Psoas muscle (tissue), 8 donors: Measurements from ENCODE around the gene RET. TPM values are rescaled to one million over a fixed set of nuclear protein-coding genes. Genes with fewer than 3 reads are reported as not detected.

Source experiments
- ATAC-seq, 4 donors: fragments of 200-7000 bp; cut with Tn5 transposase; one replicate each; pipeline ENCODE4 v1.9.1; 2020; ENCODE audit warnings: moderate library complexity in 3 of 4, mild to moderate bottlenecking in 2 of 4
- DNase-seq, 2 donors: peaks; one replicate each; pipeline ENCODE4 v3.0.0-alpha.2; 2020
- H3K27ac ChIP-seq: fragments of 200-600 bp; one replicate; pipeline ENCODE4 v1.8.0; 2022
- H3K27me3 ChIP-seq, 3 donors: fragments of 200-600 bp in 1 of 3; one replicate each; pipeline versions ENCODE4 v1.6.1 to v1.8.0; 2013 to 2022; ENCODE audit warnings: low read length in 2 of 3, mild to moderate bottlenecking in 2 of 3, moderate library complexity in 1 of 3; ENCODE audit not compliant: insufficient read depth in 3 of 3
- H3K36me3 ChIP-seq, 2 donors: fragments of 200-600 bp in 1 of 2; one replicate each; pipeline versions ENCODE4 v1.6.1 to v1.8.0; 2013 to 2022; ENCODE audit warnings: low read depth in 1 of 2, mild to moderate bottlenecking in 1 of 2, moderate library complexity in 1 of 2; ENCODE audit not compliant: insufficient read depth in 1 of 2
- H3K4me1 ChIP-seq: fragments of 200-600 bp; one replicate; pipeline ENCODE4 v1.8.0; 2022
- H3K4me3 ChIP-seq: fragments of 200-600 bp; one replicate; pipeline ENCODE4 v1.8.0; 2022; ENCODE audit warnings: mild to moderate bottlenecking
- H3K9me3 ChIP-seq: fragments of 200-600 bp; one replicate; pipeline ENCODE4 v1.8.0; 2022
- CTCF ChIP-seq: fragments of 200-600 bp; IDR thresholded peaks from one replicate; pipeline ENCODE4 v1.8.0; 2022; ENCODE audit warnings: antibody characterized with exemption
- WGBS, 3 donors: extraction: QIAGEN DNeasy Blood & Tissue Kit; methylation state at CpG; one replicate each; pipeline versions ENCODE4 v1.1.6 to v1.1.7; 2013; 5-methylcytosine and 5-hydroxymethylcytosine counted together
- intact Hi-C, 2 donors: fragments of 100-400 bp; cut with DNase I; formaldehyde crosslinking; loops; one replicate each; pipeline versions ENCODE4 v1.11.0 to v1.14.2; 2022
- polyA plus RNA-seq, 3 donors: library from polyadenylated mRNA; stranded (reverse); fragments of 200-250 nt; gene quantifications; one replicate each; pipeline ENCODE4 v1.2.3, GENCODE V29; 2013
- total RNA-seq, 4 donors: library from RNA; stranded (reverse); fragmentation: NEBNext Ultra II Directional in 2 of 4; extraction: Animal tissue kit (Norgen Biotek cat#: 25700) in 2 of 4; gene quantifications; one replicate each; pipeline versions ENCODE4 v1.2.1 to v1.2.4, GENCODE V29; 2021 to 2023
- donor health status: healthy with polysubstance abuse.
- donor health status: DM: no; HTN: no; CAD: no; lungs with moderate emphysema.
- donor health status: Bipolar disorder and iron deficiency.
- donor health status: healthy.
- donor health status: DM: yes; HTN: yes; CAD: no.
- donor health status: DM: no; HTN: no; CAD: no.
- donor health status: DM: no; HTN: no; CAD: no.
- donor health status: DM: yes; HTN: yes; CAD: no.

RET gene
- total and polyA plus RNA-seq, 7 donors = 0.35 to 2.6 (median 0.60) TPM

DNA sequence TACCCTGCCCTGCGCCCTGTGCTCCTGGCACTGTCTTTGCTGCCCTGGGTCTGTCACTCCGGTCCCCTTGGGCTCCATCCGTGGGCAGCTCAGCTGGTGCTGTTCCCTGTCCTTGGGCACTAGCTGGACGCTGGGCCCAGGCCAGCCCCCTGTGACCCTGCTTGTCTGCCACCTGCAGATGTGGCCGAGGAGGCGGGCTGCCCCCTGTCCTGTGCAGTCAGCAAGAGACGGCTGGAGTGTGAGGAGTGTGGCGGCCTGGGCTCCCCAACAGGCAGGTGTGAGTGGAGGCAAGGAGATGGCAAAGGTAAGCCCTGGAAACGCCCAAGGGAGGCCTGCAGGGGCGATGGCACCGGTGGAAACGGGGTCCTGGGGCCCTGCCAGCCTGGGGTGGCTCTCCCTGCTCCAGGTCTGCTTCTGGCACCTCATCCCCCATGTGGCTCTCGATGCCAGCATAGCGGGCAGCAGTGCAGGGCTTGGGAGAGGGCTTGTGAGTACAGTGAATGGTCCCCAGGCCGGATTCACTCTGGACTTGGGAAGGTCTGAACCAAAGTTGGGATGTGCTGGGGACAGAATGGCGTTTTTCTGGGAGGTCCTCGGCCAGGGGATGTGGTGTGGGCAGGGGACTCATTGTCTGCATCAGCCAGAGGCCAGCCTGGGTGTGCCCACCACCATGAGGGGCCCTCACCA is 35.2 kb downstream of the RET start:
- no peaks in the 10 kb centered on the region for H3K4me1 ChIP-seq

DNA sequence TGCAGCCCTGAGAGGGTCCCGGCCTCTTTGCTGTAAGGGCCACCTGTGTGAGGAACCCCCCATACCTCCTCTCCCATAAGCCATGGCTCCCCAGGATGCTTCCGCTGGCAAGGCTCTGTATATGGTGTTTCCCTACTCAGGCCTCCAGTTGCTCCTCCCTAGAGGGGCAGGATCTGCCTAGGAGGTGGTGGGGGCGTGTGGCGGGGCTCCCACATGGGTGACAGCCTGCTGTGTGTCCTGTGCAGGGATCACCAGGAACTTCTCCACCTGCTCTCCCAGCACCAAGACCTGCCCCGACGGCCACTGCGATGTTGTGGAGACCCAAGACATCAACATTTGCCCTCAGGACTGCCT is 35.7 kb downstream of the RET start:
- Histone ChIP-seq H3K4me1 (no peaks in the 10 kb centered on the region), H3K4me3 (no peak overlapping the region), H3K27me3 (no peaks in the 10 kb centered on the region), H3K27ac (no peak overlapping the region), H3K9me3 (no peaks in the 10 kb centered on the region), H3K36me3 (no peaks in the 10 kb centered on the region)
- WGBS, 3 donors = 91 to 97% (median 94%) methylated on average over 7 of the region's 7 CpGs
- intact Hi-C loops = no loop called here
- DNase-seq = peak in 1 of 2 donors; percentile 40
- TF ChIP-seq CTCF = no peak
- no peak for ATAC-seq

More for the DNA sequence above, 35.2 kb downstream of the RET start:
- peak in 1 of 2 donors; percentile 30 for DNase-seq
- Histone ChIP-seq H3K27ac (no peak overlapping the region), H3K36me3 (no peaks in the 10 kb centered on the region), H3K9me3 (no peaks in the 10 kb centered on the region), H3K4me3 (no peak overlapping the region), H3K27me3 (no peaks in the 10 kb centered on the region)
- TF ChIP-seq CTCF = no peak
- ATAC-seq = no peak
- WGBS, 3 donors = 85 to 90% (median 90%) methylated on average over 17 of the region's 17 CpGs
- intact Hi-C loops = no loop called here

GRCh38 chr10:43113201-43114087 is 36.6 kb downstream of the RET start:
- Histone ChIP-seq H3K4me3 (no peak overlapping the region), H3K27me3 (no peaks in the 10 kb centered on the region), H3K4me1 (no peaks in the 10 kb centered on the region), H3K36me3 (no peaks in the 10 kb centered on the region), H3K9me3 (no peaks in the 10 kb centered on the region), H3K27ac (no peak overlapping the region)
- DNase-seq = peak in 1 of 2 donors; percentile 36
- no peak for TF ChIP-seq CTCF
- ATAC-seq = no peak
- intact Hi-C loops = no loop called here
- 84 to 92% (median 88%) methylated on average over 16 of the region's 16 CpGs for WGBS, 3 donors

DNA sequence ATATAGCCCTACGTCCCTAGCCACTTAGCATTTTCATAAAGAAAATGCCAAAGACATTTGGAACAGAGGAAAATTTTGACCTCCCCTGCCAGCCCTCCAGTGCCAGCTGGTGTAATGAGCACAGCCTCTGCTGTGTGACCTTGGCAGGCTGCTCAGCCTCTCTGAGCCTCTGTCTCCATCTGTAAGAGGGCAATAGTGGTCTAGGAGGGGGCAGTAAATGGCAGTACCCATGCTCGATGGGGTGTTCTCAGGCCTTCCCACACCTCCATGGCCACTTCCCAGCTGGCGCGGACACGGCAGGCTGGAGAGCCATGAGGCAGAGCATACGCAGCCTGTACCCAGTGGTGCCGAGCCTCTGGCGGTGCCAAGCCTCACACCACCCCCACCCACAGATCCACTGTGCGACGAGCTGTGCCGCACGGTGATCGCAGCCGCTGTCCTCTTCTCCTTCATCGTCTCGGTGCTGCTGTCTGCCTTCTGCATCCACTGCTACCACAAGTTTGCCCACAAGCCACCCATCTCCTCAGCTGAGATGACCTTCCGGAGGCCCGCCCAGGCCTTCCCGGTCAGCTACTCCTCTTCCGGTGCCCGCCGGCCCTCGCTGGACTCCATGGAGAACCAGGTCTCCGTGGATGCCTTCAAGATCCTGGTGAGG is 37.3 kb downstream of the RET start:
- no peaks in the 10 kb centered on the region for H3K9me3 ChIP-seq
- no peak overlapping the region for H3K27ac ChIP-seq
- no peaks in the 10 kb centered on the region for H3K27me3 ChIP-seq
- ATAC-seq (no peak), DNase-seq (peak in 1 of 2 donors; percentile 42)
- no peak for TF ChIP-seq CTCF
- 86 to 90% (median 88%) methylated on average over 23 to 24 of the region's 24 CpGs for WGBS, 3 donors
- no peaks in the 10 kb centered on the region for H3K36me3 ChIP-seq
- H3K4me3 ChIP-seq = no peak overlapping the region
- intact Hi-C loops = no loop called here
- H3K4me1 ChIP-seq = no peaks in the 10 kb centered on the region
